ENCODE results near the gene FZD10.

FZD10 gene, protein sequence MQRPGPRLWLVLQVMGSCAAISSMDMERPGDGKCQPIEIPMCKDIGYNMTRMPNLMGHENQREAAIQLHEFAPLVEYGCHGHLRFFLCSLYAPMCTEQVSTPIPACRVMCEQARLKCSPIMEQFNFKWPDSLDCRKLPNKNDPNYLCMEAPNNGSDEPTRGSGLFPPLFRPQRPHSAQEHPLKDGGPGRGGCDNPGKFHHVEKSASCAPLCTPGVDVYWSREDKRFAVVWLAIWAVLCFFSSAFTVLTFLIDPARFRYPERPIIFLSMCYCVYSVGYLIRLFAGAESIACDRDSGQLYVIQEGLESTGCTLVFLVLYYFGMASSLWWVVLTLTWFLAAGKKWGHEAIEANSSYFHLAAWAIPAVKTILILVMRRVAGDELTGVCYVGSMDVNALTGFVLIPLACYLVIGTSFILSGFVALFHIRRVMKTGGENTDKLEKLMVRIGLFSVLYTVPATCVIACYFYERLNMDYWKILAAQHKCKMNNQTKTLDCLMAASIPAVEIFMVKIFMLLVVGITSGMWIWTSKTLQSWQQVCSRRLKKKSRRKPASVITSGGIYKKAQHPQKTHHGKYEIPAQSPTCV

DNA sequence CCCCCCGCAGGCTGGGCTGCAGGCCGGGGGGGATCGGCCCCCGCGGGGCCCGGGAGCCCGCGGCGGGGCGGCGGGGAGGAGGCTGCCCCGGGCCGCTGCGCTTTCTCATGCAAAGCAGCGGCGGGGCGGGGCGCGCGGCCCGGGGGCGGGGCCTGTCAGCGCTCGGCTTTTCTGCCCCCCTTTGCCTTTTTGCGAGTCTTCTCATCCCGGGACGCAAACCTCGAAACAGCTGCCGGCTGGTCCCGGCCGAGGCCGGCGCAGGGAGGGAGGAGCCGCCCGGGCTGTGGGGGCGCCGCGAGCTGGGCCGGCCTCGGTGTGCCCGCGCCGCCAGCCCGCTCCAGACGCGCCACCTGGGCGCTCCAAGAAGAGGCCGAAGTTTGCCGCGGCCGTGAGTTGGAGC is at the start of gene FZD10:
TSS of gene FZD10 (plus strand) at position 198 of the 400 bp plus-strand sequence. CDS start 479 bp downstream, outside the sequence.
- no peak for DNase-seq

DNA sequence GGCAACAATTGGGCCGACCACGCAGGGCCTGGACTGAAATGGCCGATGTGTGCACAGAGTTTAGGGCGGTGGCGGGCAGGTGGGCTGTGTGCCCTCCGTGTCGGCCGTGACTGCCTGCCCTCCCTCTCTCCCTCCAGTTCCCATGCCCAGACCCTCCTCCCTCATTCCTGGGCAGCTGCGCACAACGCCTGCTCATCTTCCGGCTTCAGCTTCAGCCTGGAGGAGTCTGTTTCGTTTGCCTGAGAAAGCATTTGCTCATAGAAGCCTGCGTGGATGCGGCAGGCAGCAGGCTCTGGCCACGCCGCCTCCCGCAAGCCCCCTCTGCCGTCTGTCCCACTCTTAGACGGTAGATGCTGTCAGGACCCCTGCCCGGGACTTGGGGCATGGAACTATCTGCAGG is 47.3 kb upstream of the FZD10 start:
- DNase-seq: no peak

DNA sequence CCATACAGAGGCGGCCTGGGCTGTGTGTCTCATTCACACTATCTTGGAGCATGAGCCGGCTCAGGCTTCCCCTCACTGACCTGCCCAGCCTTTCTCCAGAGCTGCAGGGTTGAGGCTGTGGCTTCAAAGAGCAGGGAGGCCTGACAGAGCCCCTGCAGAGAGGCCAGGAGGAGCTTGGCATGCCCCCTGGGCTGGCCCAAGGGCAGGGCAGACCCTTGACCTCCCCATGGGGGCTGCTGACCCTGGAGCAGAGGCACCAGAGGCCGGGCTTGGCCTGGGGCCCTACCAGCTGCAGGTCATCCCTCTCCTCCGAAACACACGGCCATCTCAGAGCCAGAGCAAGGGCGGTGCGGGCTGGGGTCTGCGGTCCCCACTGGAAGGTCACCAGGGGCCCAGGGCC is 46.6 kb upstream of the FZD10 start:
- DNase-seq: no peak

DNA sequence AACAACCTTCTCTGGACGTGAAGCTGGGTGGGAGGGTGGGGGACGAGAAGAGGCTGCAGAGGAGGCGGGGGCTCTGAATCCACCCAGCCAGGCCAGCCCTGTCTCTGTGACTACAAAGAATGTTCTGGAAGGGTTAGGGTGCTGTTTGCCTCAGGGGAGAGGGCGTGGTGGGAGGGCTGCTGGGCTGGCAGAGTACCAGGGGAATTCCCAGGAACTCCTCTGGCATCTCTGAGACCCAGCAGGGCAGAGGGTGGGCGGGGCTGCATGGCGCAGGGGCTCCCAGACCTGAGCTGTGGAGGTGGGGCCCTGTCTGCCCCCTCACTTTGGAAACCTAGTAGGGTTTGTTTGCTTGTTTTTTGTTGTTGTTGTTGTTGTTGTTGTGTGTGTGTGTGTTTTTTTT is 45.5 kb upstream of the FZD10 start:
- DNase-seq: no peak

DNA sequence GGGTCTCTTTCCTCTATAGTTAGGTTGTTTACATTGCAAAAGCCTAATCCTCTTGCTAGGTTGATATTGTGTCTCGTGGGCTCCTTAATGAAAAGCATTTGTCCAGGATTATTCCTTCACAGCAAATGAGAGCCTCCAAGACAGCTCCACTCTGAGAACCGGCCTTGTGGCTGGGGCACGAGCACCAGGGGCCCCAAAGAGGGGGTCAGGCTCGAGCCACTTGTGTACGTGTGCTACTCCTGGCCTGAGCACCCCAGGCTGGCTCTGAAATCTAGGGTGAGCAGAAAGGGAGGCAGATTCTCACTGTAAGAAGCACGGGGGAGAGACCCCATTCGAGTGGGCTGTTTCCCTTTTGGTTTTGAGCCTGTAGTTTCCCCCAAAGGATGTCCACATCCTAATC is 45.0 kb upstream of the FZD10 start:
- DNase-seq: no peak

DNA sequence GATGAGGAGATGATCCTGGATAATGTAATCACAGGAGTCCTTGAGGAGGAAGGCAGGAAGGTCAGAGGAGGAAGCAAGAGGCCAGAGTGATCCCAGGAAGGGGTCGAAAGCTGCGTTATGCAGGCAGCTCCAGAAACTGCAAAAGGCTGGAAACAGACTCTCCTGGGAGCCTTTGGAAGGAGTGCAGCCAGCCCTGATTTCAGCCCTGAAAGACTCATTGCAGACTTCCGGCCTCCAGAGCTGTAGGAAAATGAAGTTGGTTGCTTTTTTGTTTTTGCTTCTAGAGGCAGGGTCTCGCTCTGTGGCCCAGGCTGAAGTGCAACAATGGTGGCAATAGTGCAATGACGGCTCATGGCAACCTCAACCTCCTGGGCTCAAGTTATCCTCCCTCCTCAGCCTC is 44.6 kb upstream of the FZD10 start:
- DNase-seq: no peak

DNA sequence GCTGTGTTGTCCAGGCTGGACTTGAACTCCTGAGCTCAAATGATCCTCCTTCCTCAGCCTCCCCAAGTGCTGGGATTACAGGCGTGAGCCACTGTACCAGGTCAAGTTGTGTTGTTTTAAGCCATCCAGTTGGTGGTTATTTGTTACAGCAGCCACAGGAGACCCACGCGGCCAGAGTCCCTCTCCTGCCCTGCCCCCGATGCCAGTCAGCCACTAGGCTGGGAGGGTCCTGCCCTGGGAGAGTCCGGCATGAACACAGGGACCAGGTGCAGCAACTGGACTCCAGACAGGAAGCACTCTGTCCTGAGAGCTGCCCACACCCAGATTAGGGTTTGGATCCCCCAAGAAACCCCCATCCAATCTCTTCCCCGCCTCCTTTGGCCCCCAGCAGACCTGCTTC is 44.1 kb upstream of the FZD10 start:
- no peak for DNase-seq

DNA sequence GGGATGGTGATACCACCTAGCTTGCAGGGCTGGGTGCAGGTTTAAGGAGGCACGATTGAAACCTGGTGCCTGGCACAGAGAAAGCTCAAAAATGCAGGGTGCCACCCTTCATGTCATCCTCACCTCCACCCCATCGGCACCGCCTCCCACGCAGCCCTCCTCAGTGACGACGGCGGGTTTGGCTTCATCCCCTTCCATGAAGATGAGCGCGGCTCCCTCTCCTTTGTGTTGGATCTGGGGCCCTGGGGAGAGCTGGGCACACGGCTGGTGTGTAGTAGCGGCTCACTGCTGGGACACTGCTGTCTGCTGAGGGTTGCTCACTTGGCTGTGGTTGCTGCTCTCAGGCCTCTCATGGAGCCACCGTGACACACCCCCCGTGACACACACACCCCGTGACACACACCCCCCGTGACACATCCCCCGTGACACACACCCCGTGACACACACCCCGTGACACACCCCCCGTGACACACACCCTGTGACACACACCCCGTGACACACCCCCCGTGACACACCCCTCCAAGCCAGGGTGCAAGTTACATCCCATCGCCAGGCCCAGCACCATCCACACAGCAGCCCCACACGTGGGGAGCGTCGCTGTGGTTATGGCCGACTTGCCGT is 42.9 kb upstream of the FZD10 start:
- no peak for DNase-seq

DNA sequence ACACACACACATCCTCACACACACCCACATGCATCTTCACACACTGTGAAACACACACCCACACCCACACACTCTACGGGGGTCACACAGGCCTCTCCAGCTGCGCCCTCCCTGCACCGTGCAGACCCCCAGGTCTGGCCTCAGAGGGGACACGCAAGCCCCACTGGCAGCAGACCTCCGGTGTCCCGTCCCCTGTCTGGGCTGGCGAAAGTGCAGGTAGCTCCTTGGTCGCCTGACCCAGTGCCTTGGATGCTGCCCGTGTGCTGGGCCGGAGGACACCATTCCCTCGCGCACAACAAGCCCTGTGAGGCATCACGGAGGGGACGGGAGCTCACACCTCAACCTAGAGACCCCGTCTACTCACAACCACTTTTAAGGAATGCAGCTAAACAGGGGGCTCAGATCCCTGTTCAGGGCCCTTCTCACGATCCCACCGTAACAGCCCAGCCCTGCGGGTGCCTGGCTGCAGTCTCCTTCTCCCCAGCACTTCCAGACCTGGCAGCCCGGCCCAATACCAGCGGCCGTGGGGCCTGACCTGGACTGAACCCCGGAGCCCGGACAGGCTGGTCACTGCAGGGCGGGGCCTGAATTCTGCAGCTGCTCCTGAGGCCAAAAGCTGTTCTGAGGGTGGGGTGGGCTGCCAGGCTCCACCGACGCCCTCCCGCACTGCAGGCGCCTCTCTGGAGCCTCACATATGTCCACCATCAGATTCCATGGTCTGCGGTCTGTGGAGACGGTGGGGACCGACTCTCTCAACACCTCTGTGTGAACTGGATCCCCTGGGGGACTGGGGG is 42.1 kb upstream of the FZD10 start:
- no peak for DNase-seq

DNA sequence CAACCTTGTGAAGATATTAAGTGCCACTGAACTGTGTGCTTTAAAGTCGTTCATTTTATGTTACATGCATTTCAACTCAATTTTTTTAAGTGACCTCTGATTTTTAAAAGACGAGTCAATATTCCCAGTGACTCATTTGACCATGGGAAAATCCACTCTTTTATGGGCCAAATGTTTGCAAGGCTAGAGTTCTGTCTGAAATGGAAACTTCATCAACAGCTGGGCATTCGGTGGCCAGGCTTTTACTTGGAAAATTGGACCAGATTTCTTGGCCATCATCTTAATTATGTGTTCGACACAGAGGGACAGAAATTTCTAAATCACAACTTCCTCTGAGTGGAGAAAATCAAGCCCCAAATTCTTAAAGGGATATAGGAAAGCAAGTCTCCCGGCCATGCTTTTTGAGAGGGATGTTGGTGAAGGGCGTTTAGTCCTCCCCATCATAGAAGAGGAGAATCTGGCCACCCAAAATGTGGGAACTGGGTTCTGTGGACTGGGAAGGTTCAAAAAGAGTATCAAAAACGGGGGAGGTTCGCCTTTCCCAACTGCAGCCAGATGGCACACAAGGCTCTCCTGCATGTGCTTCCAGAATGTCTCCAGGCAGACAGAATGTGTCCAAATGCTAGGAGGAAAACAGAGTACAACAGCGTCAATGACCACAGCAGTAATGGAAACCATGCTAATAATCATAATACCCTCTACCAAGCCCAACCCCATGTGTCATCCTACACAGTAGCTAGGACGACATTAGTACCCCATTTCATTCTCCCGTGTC is 40.9 kb upstream of the FZD10 start:
- DNase-seq: no peak

DNA sequence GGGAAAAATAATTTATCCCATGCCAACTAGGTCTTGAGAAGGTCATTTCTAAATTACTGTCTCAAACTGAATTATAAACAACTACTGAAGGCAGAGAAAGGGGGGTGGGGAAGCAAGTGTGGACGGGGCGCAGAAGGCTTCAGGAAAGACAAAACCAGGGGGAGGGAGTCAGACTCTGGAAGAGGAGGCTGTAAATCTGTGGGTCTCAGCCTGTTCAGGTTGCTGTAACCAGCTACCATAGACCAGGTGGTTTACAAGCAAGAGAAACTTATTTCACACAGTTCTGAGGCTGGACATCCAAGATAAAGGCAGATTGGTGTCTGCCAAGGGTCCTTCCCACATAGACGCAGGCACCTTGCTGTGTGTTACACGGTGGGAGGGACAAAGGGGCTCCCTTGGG is 39.9 kb upstream of the FZD10 start:
- no peak for DNase-seq

DNA sequence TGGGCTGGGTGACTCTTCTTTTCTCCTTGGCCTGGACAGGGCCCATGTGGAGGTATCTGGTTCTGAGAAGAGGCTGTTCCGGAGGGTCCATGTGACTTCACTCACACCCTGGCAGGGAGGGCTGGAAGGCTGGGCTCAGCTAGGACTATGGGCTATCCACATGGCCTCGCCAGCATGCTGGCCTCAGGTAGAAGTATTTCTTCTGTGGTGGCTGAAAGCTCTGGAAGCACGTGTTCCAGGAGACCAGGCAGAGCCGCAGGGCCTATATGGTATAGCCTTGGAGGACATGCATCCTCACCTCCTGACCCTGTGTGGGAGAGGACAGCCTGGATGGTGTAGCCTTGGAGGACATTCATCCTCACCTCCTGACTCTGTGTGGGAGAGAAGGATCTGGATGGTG is 38.2 kb upstream of the FZD10 start:
- no peak for DNase-seq

DNA sequence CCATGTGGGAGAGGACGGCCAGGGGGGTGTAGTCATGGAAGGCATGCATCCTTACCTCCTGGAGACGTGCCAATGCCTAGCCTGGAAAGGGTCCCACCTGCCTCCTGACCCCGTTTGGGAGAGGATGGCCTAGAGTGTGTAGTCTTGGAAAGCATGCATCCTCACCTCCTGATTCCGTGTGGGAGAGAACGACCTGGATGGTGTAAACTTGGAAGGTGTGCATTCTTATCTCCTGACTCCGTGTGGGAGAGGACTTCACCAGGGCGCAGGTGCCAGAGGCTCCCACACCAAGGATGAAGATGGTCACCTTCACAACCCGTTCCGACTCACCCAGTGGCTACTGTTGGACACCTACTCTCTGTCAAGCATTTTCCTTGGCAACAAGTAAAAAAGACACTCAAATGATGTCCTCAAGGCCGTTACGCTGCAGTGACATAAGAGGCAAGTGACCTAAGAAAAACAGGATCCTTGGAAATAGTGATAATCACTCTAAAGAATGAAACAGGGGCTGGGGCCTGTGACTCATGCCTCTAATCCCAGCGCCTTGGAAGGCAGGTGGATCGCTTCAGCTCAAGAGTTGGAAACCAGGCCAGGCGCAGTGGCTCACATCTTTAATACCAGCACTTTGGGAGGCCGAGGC is 37.5 kb upstream of the FZD10 start:
- no peak for DNase-seq

DNA sequence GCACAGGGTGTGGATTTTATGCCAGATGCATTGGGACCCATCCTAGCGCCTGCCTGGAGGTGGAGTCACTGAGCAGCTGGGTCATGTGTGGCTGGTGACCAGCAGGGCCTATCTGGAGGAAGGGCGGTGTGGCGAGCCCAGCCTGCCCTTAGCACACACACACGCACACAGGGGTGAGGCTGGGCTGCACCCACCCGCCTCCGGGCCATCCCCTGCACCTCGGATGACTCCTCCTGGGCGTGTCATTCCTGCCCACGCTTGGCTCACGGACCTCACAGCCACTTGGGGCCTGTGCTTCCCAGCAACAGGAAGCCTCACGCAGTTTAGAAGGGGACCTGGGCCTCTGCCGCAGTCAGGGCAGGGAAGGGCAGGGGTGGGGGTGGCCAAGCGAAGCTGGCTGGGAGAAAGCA is 36.2 kb upstream of the FZD10 start:
- DNase-seq: no peak

DNA sequence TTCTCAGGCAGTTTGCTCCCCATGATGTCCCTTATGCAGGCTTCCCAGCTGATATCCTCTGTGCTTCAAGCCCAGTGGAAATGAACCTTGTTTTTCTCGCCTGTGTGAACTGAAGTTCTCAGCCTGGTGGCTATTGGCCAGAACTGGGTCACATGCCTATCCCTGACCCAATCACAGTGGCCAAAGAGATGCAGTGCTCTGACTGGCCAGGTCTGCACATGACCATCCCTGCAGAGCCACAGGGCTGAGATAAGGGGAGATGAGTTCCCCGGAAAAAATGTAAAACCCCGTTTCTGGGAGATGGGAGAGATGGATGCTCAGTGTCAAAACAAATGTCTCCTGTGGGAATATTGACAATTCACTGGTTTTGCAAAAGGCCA is 34.7 kb upstream of the FZD10 start:
- DNase-seq: no peak

DNA sequence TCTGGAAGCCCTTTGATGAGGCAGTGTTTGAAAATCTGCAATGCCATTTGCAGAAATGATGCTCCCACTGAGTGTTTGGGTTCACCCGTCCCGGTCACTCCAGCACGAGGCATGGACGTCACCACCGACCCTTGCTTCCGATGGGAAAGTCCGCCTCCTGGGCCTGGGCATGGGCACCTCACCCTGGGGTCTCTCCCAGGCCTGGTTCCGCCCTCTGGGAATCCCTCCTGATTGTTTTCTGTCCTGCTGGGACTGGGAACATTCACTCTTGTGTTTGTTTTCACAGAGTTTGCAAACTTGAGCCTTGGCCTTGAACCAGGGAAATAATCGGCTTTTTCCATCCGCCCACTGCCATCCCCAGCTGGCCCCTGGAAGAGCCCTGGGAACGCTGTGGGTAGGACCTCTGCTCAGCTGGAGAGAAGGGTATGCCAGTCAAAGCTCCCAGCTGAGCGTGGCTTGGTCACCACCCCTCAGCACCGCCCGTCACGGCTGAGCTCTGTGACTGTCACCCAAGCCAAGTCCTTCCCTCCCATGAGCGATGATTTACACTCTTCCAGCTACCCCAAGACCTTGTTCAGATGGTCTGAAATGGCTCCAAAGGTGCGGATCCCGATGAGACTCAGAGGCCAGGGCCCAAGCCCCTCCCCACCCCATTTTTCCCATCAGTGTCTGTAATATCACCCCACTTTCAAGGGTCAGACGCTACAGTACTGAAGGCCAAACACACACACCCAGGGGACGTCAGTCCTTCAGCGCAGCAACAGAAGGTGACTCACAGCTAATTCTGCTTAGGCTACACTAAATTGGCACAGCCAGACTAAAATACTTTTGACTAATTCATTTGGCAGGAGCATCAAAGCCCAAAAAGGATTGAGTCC is 34.1 kb upstream of the FZD10 start:
- DNase-seq: no peak

DNA sequence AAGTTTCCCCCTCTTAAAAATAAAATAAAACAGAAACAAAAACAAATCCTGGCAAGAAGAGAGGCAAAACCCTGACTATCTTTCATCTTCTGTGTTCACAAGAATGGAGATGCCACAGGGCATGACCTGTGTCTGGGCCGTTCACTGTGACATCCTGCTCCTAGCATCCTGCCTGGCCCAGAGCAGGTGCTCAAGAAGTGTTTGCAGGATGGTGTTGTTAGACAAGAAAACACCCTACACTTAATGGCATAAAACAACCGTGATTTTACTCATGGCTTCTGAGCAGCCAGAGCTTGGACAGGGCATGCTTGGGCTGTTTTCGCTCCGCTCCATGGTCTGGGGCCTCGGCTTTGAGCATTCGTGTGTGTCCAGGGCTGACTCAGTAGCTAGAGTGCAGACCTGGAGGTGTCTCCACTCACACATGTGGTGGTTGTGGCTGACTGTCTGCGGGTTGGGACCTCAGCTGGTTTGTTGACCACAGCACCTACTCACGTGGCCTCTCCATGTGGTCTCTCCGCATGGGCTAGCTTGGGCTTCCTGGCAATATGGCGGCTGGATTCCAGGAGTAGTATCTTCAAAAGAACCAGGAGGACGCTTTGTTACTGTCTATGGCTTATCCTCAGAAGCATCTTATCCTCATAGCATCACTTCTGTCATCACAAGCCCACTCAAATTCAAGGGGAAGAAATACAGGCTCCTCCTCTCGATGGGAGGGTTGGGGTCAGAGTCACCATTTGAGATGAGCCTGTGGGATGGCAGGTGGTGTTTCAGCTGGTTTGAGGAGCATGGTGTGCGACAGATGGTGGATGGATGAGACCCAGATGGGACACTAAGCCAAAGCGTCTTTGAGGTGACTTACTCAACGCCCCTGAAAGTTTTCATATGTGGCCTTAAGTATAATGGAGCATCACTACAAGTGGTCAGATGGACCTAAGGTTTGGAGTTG is 33.2 kb upstream of the FZD10 start:
- no peak for DNase-seq

DNA sequence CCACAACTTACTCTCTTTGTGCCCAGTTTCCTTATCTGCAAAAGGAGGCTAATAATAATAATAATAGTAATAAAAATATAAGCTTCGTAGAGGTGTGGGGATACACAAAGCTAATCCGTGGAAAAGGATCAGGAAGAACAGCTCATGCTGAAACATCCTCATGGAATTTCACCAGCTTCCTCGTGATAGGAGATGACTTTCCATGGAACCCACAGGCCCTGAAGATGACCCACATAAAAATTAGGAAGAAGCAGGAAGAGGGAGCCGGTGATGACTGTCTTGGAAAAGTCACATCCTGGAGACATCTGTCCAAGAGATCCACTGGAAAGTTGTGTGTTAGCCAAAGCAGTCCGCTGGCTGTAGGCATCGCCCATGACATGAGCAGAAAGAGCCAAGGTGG is 31.9 kb upstream of the FZD10 start:
- DNase-seq: no peak

DNA sequence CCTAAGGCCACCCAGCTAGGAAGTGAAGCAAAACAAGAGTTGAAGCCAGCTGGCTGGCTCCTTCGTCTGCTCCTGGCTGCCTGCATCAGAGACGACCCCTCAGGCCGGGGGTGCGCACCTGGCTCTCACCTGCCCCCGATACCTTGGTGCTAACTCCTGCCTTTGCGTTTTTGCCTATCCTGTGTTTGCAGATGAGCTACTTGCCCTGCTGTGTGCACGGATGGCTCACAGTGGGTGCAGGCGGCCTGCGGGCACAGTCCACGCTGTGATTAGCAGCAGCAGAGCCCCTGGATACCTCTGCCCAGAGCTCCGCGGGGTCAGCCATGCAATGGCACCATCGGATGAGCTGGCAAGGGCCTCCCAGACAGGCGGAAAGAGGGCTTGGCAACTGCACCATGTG is 31.2 kb upstream of the FZD10 start:
- no peak for DNase-seq

DNA sequence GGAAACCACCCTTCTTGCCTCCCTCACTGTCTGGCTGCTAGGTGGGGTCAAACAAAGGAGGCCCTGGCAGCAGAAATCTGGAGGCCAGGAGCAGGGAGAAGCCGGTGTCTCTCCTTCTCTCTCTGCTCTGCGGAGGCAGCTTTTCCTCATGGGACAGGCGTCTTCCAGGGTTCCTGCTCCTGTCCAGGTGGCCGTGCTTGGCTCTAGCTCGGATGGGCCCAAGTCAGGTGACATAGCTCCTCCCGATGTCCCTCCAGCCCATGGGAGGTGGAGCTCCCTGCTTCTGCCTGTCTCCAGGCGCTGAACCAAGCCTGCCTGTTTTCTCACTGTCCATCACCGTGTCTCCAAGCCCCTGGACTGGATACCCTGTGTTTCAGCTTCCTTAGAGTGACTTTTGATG is 30.5 kb upstream of the FZD10 start:
- no peak for DNase-seq

Measured in CD4-positive, alpha-beta T cell treated with Interferon alpha-2 for 1 hour (primary cell).